HCT116 (cell line): ENCODE measurements around the gene MORN1.

Experiments used
- CEBPB ChIP-seq: IDR thresholded peaks from 2 replicates; pipeline ENCODE4 v1.6.1; 2012; ENCODE audit warnings: low read depth
- CTCF ChIP-seq, 3 experiments: fragments of 200-600 bp in 1 of 3; sonication (generic) in 1 of 3; IDR thresholded peaks in 2 of 3; conservative IDR thresholded peaks in 1 of 3; 2 replicates each; pipeline ENCODE4 v1.5.1; 2012 to 2017; ENCODE audit warnings: low read depth in 2 of 3, low read length in 2 of 3, antibody characterized with exemption in 1 of 3, borderline replicate concordance in 1 of 3, control low read depth in 1 of 3, mild to moderate bottlenecking in 1 of 3, mixed read lengths in 1 of 3, mixed run types in 1 of 3, moderate library complexity in 1 of 3; ENCODE audit not compliant: insufficient read depth in 1 of 3
- EZH2phosphoT487 ChIP-seq: fragments of 200-600 bp; IDR thresholded peaks from 2 replicates; pipeline ENCODE4 v1.6.1; 2018; ENCODE audit warnings: antibody characterized with exemption, borderline replicate concordance
- JUND ChIP-seq: IDR thresholded peaks from 2 replicates; pipeline ENCODE4 v1.6.1; 2012

DNA sequence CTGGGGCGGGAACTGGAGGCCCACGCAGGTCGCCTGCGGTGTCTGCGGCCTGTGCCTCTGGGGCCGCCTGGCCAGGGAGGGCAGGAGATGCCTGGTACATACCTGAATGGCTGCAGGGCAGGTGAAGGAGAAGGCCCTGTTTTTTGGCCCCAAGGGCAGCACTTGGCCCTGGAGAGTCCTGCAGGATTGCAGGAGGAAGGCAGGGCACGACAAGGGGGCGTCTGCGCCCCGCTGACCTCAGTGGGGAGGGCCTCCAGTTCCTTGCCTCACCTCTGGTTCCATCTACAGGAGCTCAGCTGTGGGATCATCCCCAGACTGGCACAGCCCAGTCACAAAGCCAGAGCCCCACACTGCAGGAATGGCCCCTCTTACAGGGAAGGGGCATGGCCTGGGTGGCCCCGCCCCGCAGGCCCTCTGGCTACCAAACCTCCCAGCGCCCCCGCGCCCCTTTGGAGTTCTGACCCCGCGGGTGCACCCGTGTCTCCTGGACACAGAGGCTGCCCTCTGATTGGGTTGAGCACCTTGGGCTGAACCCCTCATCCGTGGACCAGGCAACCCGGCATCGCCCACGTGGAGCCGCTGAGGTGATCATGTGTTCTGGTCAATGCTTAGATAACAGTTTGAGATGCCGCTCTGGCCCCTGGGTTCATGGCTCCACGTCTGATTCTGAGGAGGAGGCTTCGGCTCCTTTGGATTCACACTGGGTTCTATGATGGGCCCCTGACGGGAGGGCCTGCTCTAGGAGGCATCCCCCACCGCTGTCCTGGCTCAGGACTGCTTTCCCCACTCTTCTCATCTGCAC lies 22.3 kb upstream of the MORN1 start:
- TF ChIP-seq CTCF (IDR thresholded peaks at IDR 0.05 in 2 of 3, conservative IDR thresholded peaks at IDR 0.05 in 1 of 3; ENCODE audit: borderline replicate concordance in 1 of 3, insufficient read depth in 1 of 3, low read depth in 2 of 3, low read length in 2 of 3) (no peak), CEBPB (no peak), EZH2phosphoT487 (no peak), JUND (no peak)
